Measurements from ENCODE around the gene ARHGEF2. TPM values are rescaled to one million over a fixed set of nuclear protein-coding genes. Genes with fewer than 3 reads are reported as not detected.
A peak's percentile ranks its signal among the peaks of the same experiment; 100 is the strongest.

The ARHGEF2 gene
- total and polyA plus RNA-seq, 12 donors: 22.7 to 79.8 (median 56.9) TPM

DNA sequence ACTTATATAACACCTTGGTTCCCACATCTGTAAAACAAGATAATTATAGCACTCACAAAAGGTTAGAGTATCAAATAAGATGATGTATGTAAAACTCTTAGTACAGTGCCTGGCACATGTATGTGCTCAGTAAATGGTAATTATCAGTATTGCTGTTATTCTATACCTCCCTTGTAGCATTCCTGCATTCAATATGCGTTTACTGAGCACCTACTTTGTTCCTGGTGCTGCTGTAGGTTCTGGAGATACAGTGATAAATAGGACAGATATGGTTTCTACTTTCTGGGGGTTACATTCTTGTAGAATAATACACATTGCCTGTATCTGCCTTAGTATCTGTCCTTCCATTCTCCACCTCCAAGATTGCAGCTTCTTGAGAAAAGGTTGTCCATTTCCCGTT is 43.6 kb upstream of the ARHGEF2 start:
- Histone ChIP-seq H3K27ac (no peak overlapping the region), H3K9me3 (no peaks in the 10 kb centered on the region), H3K27me3 (no peaks in the 10 kb centered on the region), H3K4me1 (peaks cover 3 to 25% (median 15%) of the 10 kb centered on the region in 9 donors), H3K36me3 (peaks cover 0 to 30% (median 13%) of the 10 kb centered on the region in 9 donors), H3K4me3 (no peak overlapping the region)
- TF ChIP-seq, protein P1, sequence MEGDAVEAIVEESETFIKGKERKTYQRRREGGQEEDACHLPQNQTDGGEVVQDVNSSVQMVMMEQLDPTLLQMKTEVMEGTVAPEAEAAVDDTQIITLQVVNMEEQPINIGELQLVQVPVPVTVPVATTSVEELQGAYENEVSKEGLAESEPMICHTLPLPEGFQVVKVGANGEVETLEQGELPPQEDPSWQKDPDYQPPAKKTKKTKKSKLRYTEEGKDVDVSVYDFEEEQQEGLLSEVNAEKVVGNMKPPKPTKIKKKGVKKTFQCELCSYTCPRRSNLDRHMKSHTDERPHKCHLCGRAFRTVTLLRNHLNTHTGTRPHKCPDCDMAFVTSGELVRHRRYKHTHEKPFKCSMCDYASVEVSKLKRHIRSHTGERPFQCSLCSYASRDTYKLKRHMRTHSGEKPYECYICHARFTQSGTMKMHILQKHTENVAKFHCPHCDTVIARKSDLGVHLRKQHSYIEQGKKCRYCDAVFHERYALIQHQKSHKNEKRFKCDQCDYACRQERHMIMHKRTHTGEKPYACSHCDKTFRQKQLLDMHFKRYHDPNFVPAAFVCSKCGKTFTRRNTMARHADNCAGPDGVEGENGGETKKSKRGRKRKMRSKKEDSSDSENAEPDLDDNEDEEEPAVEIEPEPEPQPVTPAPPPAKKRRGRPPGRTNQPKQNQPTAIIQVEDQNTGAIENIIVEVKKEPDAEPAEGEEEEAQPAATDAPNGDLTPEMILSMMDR (IDR thresholded peaks at IDR 0.05): no peak
- no peak for ATAC-seq
- DNase-seq: no peak
- WGBS, 2 donors: 69 to 73% methylated on average over 2 of the region's 2 CpGs
- intact Hi-C loops (cut with DNase I): loop anchor here in 3 of 10 donors (5.0 kb wide), 2 partner anchors 35 to 45 kb away; no protein-coding TSS in a partner anchor

DNA sequence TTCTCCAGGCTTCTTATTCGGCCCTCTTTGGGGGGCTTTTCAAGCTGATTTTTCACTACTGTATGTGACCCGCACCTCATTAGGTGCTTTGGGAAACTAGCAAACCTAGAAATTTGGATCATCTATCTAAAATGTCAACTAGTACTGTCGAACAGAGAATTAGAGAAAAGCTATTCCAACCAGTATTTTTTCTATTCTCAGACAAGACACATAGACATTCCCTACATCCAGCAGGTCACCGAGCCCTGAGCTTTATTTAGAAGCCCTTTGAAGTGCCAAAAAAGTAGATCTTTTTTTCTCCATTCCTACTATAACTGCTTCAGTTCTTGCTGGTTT is 42.7 kb upstream of the ARHGEF2 start:
- Histone ChIP-seq H3K9me3 (no peaks in the 10 kb centered on the region), H3K27me3 (no peaks in the 10 kb centered on the region), H3K4me3 (peak overlapping the region in 9 of 10 donors; percentile 70 to 98 (median 81)), H3K27ac (peak overlapping the region in 9 of 10 donors; percentile 82 to 98 (median 93)), H3K4me1 (peaks cover 3 to 25% (median 15%) of the 10 kb centered on the region in 9 donors), H3K36me3 (peaks cover 0 to 39% (median 21%) of the 10 kb centered on the region in 9 donors)
- TF ChIP-seq, protein P1 (IDR thresholded peaks at IDR 0.05): no peak
- DNase-seq (no peak), ATAC-seq (no peak)
- 4% methylated on average over 4 of the region's 4 CpGs for WGBS, 2 donors
- intact Hi-C loops (cut with DNase I): loop anchor here in 3 of 10 donors (5.0 kb wide), 2 partner anchors 36 to 46 kb away; no protein-coding TSS in a partner anchor

DNA sequence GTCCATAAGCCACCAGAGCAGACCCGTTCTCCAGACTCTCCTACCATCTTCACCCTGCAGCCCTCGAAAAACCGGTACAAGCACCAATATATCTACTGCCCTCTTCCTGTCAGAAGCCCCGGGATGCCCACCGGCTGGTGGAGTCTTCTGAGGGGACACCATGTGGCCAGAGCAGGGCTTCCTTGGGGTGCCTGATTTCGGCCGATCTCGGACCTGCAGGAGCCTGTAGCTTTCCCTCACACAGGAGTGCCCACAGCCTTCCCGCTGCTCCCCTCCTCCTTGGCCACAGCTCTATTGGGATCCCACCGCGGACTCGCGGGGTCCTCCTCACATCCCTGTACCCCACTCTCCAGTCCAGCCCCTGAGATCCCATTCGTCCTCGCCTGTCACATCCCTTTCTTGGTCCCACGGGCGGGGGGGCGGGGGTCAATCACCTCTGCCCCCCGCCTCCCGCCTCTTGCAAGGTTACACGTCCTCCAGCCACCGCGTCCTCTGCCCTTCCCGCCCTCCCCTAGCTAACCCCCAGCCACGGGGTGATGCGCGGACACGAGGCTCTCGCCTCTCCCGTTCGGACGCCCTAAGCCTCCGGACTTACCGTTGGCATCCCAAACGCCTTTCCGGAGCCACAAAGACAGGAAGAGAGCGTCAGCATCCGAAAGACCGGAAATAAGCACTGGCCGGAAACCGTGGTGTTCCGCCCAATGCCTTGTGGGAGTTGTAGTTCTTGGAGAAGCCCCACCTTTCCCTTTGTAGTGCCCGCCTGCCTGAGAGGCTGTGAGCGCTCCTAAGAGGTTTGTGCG is 42.1 kb upstream of the ARHGEF2 start, which contains the start of gene SSR2:
Gene SSR2, minus strand, starts transcription at position 659 of the 800 bp plus-strand sequence. CDS start 784 bp downstream, outside the sequence.
- ATAC-seq: peak; percentile 95 to 99 (median 99)
- Histone ChIP-seq H3K27me3 (no peaks in the 10 kb centered on the region), H3K27ac (peak within 1 kb of the TSS; percentile 63 to 98 (median 92)), H3K9me3 (no peaks in the 10 kb centered on the region), H3K4me1 (peaks cover 3 to 24% (median 13%) of the 10 kb centered on the region in 9 donors), H3K36me3 (peaks cover 0 to 44% (median 21%) of the 10 kb centered on the region in 9 donors), H3K4me3 (peak within 1 kb of the TSS; percentile 56 to 98 (median 80))
- 1% methylated on average over 45 of the region's 45 CpGs for WGBS, 2 donors
- intact Hi-C loops (cut with DNase I): loop anchor here in 3 of 10 donors (5.0 kb wide), 2 partner anchors 37 to 47 kb away; no protein-coding TSS in a partner anchor
- TF ChIP-seq, protein P1 (IDR thresholded peaks at IDR 0.05): no peak
- peak; percentile 75 to 93 for DNase-seq

DNA sequence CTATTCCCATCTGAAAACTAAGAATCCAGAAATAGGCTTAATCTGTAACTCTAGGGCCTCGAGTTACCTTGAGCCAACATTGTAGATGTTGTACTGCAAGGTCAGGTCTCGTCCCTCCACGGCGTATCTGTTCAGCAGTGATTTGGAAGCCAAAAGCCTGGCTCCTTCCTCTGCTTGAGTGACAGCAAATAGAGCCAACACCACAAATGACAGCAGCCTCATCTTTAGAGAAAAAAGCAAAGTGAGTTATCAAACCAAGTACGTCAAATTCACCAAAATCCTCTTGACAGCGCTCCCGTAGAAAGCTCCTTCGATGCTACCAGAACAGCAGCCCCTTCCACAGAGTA is 41.6 kb upstream of the ARHGEF2 start:
- peak overlapping the region; percentile 56 to 98 (median 80) for H3K4me3 ChIP-seq
- TF ChIP-seq, protein P1 (IDR thresholded peaks at IDR 0.05): no peak
- H3K36me3 ChIP-seq: peaks cover 0 to 50% (median 23%) of the 10 kb centered on the region in 9 donors
- ATAC-seq (peak in 1 of 8 donors; percentile 5), DNase-seq (no peak)
- WGBS, 2 donors: 30 to 36% methylated on average over 8 of the region's 8 CpGs
- H3K9me3 ChIP-seq: no peaks in the 10 kb centered on the region
- intact Hi-C loops (cut with DNase I): loop anchor here in 3 of 10 donors (5.0 kb wide), 2 partner anchors 37 to 47 kb away; no protein-coding TSS in a partner anchor
- peaks cover 3 to 24% (median 13%) of the 10 kb centered on the region in 9 donors for H3K4me1 ChIP-seq
- H3K27ac ChIP-seq: peak overlapping the region in 9 of 10 donors; percentile 82 to 98 (median 93)
- H3K27me3 ChIP-seq: no peaks in the 10 kb centered on the region
